ENCODE results near the gene MEIS1.

GRCh38 chr2:66576311-66576560 is 141.3 kb downstream of the MEIS1 start:
- no peak for TF ChIP-seq CTCF (conservative IDR thresholded peaks at IDR 0.05)
- no peak for TF ChIP-seq EZH2 (IDR thresholded peaks at IDR 0.05; ENCODE audit: low read depth)
